Measurements from ENCODE around the gene LRG1. TPM values are rescaled to one million over a fixed set of nuclear protein-coding genes. Genes with fewer than 3 reads are reported as not detected.

LRG1 gene
- total RNA-seq, 1 donor from 2014 or later = 0.09 TPM

DNA sequence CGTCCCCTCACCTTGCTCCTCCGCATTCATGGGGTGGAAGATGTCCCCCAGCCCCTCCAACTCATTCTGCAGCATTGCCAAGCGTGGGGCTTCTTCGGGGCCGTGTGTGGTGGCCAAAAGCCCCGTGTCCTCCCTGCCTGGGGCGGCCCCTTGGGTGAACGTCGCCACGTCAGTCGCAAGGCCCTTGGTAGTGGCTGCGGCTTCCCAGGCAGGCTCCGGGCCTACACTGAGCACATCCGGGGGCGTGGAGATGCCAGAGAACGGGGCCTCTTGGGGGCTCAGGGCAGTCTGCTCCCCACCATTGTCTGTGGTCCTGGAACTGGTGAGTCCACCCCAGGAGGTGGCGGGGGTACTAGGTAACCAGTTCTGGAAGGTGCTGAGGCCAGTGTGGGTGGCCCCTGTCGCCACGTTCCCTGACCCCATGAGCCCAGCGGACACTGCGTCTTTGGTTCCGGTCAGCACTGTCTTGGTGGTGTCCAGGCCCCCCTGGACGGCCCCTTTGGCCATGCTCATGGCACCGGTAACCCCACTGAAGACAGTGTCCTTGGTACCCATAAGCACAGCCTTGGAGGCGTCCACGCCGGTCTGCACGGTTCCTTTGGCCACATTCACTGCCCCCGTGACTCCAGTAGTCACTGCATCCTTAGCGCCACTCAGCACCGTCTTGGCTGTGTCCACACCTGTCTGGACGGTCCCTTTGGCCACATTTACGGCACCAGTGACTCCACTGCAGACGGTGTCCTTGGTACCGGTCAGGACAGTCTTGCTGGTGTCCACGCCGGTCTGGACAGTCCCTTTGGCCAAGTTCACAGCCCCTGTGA is 29.2 kb downstream of the LRG1 start:
- H3K36me3 Mint-ChIP-seq (ENCODE audit: low read depth) = peaks cover 3% of the 10 kb centered on the region
- H3K9me3 Mint-ChIP-seq = no peaks in the 10 kb centered on the region
- H3K27ac Mint-ChIP-seq (ENCODE audit: unreplicated experiment) = no peak overlapping the region
- H3K27me3 Mint-ChIP-seq (ENCODE audit: low read depth) = no peaks in the 10 kb centered on the region
- TF ChIP-seq, protein P1, sequence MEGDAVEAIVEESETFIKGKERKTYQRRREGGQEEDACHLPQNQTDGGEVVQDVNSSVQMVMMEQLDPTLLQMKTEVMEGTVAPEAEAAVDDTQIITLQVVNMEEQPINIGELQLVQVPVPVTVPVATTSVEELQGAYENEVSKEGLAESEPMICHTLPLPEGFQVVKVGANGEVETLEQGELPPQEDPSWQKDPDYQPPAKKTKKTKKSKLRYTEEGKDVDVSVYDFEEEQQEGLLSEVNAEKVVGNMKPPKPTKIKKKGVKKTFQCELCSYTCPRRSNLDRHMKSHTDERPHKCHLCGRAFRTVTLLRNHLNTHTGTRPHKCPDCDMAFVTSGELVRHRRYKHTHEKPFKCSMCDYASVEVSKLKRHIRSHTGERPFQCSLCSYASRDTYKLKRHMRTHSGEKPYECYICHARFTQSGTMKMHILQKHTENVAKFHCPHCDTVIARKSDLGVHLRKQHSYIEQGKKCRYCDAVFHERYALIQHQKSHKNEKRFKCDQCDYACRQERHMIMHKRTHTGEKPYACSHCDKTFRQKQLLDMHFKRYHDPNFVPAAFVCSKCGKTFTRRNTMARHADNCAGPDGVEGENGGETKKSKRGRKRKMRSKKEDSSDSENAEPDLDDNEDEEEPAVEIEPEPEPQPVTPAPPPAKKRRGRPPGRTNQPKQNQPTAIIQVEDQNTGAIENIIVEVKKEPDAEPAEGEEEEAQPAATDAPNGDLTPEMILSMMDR (conservative IDR thresholded peaks at IDR 0.05) = no peak
- no peak for DNase-seq (ENCODE audit: low read depth, low spot score)
- no peak overlapping the region for H3K4me3 Mint-ChIP-seq
- H3K4me1 Mint-ChIP-seq = no peaks in the 10 kb centered on the region

DNA sequence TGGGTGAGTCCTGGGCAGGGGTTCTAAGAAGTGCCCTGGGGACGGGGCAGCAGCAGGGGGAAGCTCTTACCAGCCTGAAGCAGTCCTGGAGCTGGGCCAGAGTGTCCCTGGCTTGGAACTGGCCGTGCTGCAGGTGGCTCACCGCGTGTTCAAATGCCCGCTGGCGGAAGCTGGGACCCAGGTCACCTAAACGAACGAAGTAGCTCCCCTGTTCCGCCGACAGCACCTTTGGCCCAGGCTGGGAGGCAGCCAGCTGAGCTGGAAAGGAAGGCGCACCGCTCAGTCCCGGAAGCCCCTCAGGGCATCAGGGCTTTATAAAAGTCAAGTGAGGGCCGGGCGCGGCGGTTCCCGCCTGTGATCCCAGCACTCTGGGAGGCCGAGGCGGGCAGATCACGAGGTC is 31.1 kb downstream of the LRG1 start:
- H3K27ac Mint-ChIP-seq (ENCODE audit: unreplicated experiment) = no peak overlapping the region
- H3K9me3 Mint-ChIP-seq = no peaks in the 10 kb centered on the region
- DNase-seq (ENCODE audit: low read depth, low spot score) = no peak
- H3K4me1 Mint-ChIP-seq = no peaks in the 10 kb centered on the region
- no peak overlapping the region for H3K4me3 Mint-ChIP-seq
- H3K36me3 Mint-ChIP-seq (ENCODE audit: low read depth) = peaks cover 3% of the 10 kb centered on the region
- no peaks in the 10 kb centered on the region for H3K27me3 Mint-ChIP-seq (ENCODE audit: low read depth)
- TF ChIP-seq, protein P1 (conservative IDR thresholded peaks at IDR 0.05) = no peak

DNA sequence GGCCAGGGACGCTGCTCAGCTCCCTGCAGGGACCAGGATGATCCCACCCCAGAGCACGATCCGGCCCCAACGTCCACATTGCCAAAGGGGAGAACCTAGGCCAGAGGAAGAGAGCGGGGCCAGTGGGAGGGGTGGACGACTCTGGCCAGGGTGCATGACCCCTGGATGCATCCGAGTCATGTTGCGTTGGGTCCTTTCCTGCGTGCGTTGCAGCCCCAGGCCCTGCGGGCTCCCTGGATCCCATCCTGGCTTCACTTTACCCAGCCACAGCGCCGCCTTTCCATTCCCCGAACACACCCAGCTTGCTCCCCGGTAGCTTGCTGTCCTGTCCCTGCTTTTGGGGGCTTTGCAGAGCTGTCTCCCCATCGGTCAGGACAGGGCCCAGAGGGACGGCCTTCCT is 32.0 kb downstream of the LRG1 start:
- H3K4me1 Mint-ChIP-seq = no peaks in the 10 kb centered on the region
- H3K27me3 Mint-ChIP-seq (ENCODE audit: low read depth) = no peaks in the 10 kb centered on the region
- DNase-seq (ENCODE audit: low read depth, low spot score) = no peak
- no peaks in the 10 kb centered on the region for H3K9me3 Mint-ChIP-seq
- H3K27ac Mint-ChIP-seq (ENCODE audit: unreplicated experiment) = no peak overlapping the region
- H3K36me3 Mint-ChIP-seq (ENCODE audit: low read depth) = peaks cover 3% of the 10 kb centered on the region
- H3K4me3 Mint-ChIP-seq = no peak overlapping the region
- TF ChIP-seq, protein P1 (conservative IDR thresholded peaks at IDR 0.05) = no peak

DNA sequence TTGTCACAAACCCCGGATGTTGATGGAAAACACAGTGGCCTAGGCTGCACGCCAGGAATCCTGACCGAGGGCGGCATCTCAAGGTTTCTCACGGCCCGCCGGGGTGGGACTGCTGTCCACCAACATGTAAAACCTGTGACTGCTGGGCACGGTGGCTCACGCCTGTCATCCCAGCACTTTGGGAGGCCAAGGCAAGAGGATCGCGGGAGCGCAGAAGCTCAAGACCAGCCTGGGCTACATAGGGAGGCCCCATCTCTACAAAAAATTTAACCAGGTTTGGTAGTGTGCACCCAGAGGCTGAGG is 32.7 kb downstream of the LRG1 start:
- H3K27ac Mint-ChIP-seq (ENCODE audit: unreplicated experiment) = no peak overlapping the region
- H3K4me1 Mint-ChIP-seq = no peaks in the 10 kb centered on the region
- no peak overlapping the region for H3K4me3 Mint-ChIP-seq
- H3K9me3 Mint-ChIP-seq = no peaks in the 10 kb centered on the region
- no peaks in the 10 kb centered on the region for H3K27me3 Mint-ChIP-seq (ENCODE audit: low read depth)
- TF ChIP-seq, protein P1 (conservative IDR thresholded peaks at IDR 0.05) = no peak
- H3K36me3 Mint-ChIP-seq (ENCODE audit: low read depth) = peaks cover 3% of the 10 kb centered on the region
- no peak for DNase-seq (ENCODE audit: low read depth, low spot score)

DNA sequence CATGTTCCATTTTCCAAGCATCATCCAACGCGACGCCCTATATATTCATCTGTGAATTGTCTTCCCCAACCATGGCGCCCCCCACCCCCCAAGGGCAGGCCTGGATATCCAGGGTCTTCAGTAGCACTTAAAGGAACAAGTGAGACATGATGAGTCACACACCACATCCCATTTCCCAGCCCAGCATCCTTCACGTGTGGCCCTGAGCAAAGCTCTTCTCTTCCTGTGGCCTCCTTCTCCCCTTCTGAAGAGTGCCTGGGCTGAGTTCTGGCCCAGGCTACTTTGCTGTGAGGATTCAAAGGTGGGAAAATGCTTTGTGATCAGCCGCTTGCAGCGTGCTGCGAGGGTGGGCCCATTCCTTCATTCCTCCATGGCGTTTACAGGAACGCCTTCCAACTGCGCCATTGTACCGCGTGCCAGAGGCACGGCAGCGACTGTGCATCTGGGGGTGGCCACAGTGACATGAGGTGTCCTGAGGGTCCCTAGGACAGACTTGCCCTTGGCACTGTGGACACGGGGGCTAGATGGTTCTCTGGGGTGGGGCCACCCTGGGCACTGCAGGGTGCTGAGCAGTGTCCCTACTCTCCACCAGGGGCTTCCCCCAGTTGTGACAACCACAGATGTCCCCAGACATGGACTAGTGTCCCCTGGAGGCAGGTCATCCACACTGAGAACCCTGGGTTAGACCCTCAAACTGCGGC is 33.2 kb downstream of the LRG1 start:
- Mint-ChIP-seq H3K4me3 (no peak overlapping the region), H3K36me3 (ENCODE audit: low read depth) (peaks cover 3% of the 10 kb centered on the region), H3K4me1 (no peaks in the 10 kb centered on the region), H3K27ac (ENCODE audit: unreplicated experiment) (no peak overlapping the region), H3K27me3 (ENCODE audit: low read depth) (no peaks in the 10 kb centered on the region), H3K9me3 (no peaks in the 10 kb centered on the region)
- TF ChIP-seq, protein P1 (conservative IDR thresholded peaks at IDR 0.05) = no peak
- DNase-seq (ENCODE audit: low read depth, low spot score) = no peak

All from neural crest cell (in vitro differentiated cells).